HCT116 (cell line): ENCODE measurements around the gene ELAC1. TPM values are rescaled to one million over a fixed set of nuclear protein-coding genes. Genes with fewer than 3 reads are reported as not detected.

ENCODE experiments used
- ATAC-seq: fragments of 200-7000 bp; cut with Tn5 transposase; 2 replicates; pipeline ENCODE4 v1.9.1; 2020; ENCODE audit warnings: mild to moderate bottlenecking, moderate library complexity
- BruUV-seq: library from RNA; stranded (reverse); fragments of 400-500 nt; replicated peaks from 2 replicates; lab custom pipeline; 2021; lab: Mats Ljungman, UMichigan
- CTCF ChIA-PET: fragments of 300-600 bp; sonication (Branson Sonifier 250); formaldehyde crosslinking; loops from one replicate; lab custom pipeline; 2021; ENCODE audit warnings: antibody characterized with exemption; lab: Charles Lee
- POLR2A ChIA-PET: fragments of 300-600, 350-600 bp; sonication (Branson Sonifier 250); formaldehyde crosslinking; loops from one replicate; lab custom pipeline; 2021; ENCODE audit warnings: antibody characterized with exemption; lab: Charles Lee
- RAD21 ChIA-PET, 2 experiments: fragments of 300-600 bp; sonication (Branson Sonifier 250); formaldehyde crosslinking; loops; one replicate each; lab custom pipeline; 2023; ENCODE audit warnings: low total read pairs in 2 of 2; ENCODE audit not compliant: uncharacterized antibody in 2 of 2, unreplicated experiment in 2 of 2, low non-redundant PET in 1 of 2; lab: Charles Lee
- DNase-seq: peaks from one replicate; pipeline ENCODE4 v3.0.0-alpha.2; 2010; ENCODE audit warnings: low read depth, low spot score
- H2AFZ ChIP-seq: fragments of 200-600 bp; shearing (Covaris generic), sonication (generic); 2 replicates; pipeline ENCODE4 v1.6.1; 2017; ENCODE audit warnings: low read depth, mixed run types, mixed read lengths, antibody characterized with exemption, low read length; ENCODE audit not compliant: poor library complexity, severe bottlenecking
- H3K27ac ChIP-seq: 2 replicates; pipeline ENCODE4 v1.5.1; 2012; ENCODE audit warnings: low read depth, low read length
- H3K27me3 ChIP-seq: fragments of 200-600 bp; sonication (generic); 2 replicates; pipeline ENCODE4 v1.6.1; 2016; ENCODE audit warnings: mixed run types, low read length, mixed read lengths; ENCODE audit not compliant: insufficient read depth
- H3K36me3 ChIP-seq, 2 experiments: fragments of 200-500 bp in 1 of 2; fragments of 200-600 bp in 1 of 2; sonication (Bioruptor generic) in 1 of 2; sonication (generic) in 1 of 2; 2 replicates each; pipeline versions ENCODE4 v1.5.1 to v1.6.1; 2014 to 2016; ENCODE audit warnings: low read length in 2 of 2, inconsistent platforms in 1 of 2, mixed read lengths in 1 of 2, mixed run types in 1 of 2; ENCODE audit not compliant: insufficient read depth in 2 of 2, control insufficient read depth in 1 of 2
- H3K4me1 ChIP-seq, 2 experiments: fragments of 200-600 bp in 1 of 2; sonication (generic) in 1 of 2; 2 replicates each; pipeline versions ENCODE4 v1.5.1 to v1.6.1; 2012 to 2017; ENCODE audit warnings: low read length in 2 of 2, inconsistent platforms in 1 of 2, mild to moderate bottlenecking in 1 of 2, mixed read lengths in 1 of 2, mixed run types in 1 of 2, moderate library complexity in 1 of 2; ENCODE audit not compliant: insufficient read depth in 2 of 2, control insufficient read depth in 1 of 2
- H3K4me2 ChIP-seq: fragments of 200-600 bp; sonication (generic); 2 replicates; pipeline ENCODE4 v1.6.1; 2017; ENCODE audit warnings: mixed run types, low read length, mixed read lengths
- H3K4me3 ChIP-seq, 2 experiments: fragments of 200-600 bp in 1 of 2; sonication (generic) in 1 of 2; replicated peaks in 1 of 2; 2 replicates each; pipeline ENCODE4 v1.5.1; 2011 to 2016; ENCODE audit warnings: low read length in 2 of 2, control low read depth in 1 of 2, low read depth in 1 of 2, mild to moderate bottlenecking in 1 of 2, mixed read lengths in 1 of 2, mixed run types in 1 of 2
- H3K79me2 ChIP-seq: fragments of 200-600 bp; sonication (generic); 2 replicates; pipeline ENCODE4 v1.6.1; 2017; ENCODE audit warnings: mild to moderate bottlenecking, mixed run types, low read length, moderate library complexity, mixed read lengths; ENCODE audit not compliant: insufficient read depth
- H3K9ac ChIP-seq: fragments of 200-600 bp; sonication (generic); 2 replicates; pipeline ENCODE4 v1.6.1; 2016; ENCODE audit warnings: low read length, mixed read lengths
- H3K9me2 ChIP-seq: fragments of 200-600 bp; sonication (generic), shearing (Covaris generic); 2 replicates; pipeline ENCODE4 v1.6.1; 2017; ENCODE audit warnings: mixed run types, mild to moderate bottlenecking, moderate library complexity; ENCODE audit not compliant: insufficient read depth
- H3K9me3 ChIP-seq, 2 experiments: fragments of 200-500 bp in 1 of 2; fragments of 200-600 bp in 1 of 2; sonication (Bioruptor generic) in 1 of 2; sonication (generic) in 1 of 2; 2 replicates each; pipeline ENCODE4 v1.6.1; 2014 to 2017; ENCODE audit warnings: low read length in 2 of 2, mixed read lengths in 2 of 2, inconsistent platforms in 1 of 2, low read depth in 1 of 2, mild to moderate bottlenecking in 1 of 2, mixed run types in 1 of 2, moderate library complexity in 1 of 2; ENCODE audit not compliant: control insufficient read depth in 1 of 2, insufficient read depth in 1 of 2
- H4K20me1 ChIP-seq: fragments of 200-600 bp; sonication (generic), shearing (Covaris generic); 2 replicates; pipeline ENCODE4 v1.6.1; 2017; ENCODE audit warnings: mixed run types, mild to moderate bottlenecking, moderate library complexity; ENCODE audit not compliant: insufficient read depth
- CBX3 ChIP-seq: IDR thresholded peaks from 2 replicates; pipeline ENCODE4 v1.6.1; 2012; ENCODE audit warnings: low read depth
- CEBPB ChIP-seq: IDR thresholded peaks from 2 replicates; pipeline ENCODE4 v1.6.1; 2012; ENCODE audit warnings: low read depth
- CTCF ChIP-seq, 3 experiments: fragments of 200-600 bp in 1 of 3; sonication (generic) in 1 of 3; IDR thresholded peaks in 2 of 3; conservative IDR thresholded peaks in 1 of 3; 2 replicates each; pipeline ENCODE4 v1.5.1; 2012 to 2017; ENCODE audit warnings: low read depth in 2 of 3, low read length in 2 of 3, antibody characterized with exemption in 1 of 3, borderline replicate concordance in 1 of 3, control low read depth in 1 of 3, mild to moderate bottlenecking in 1 of 3, mixed read lengths in 1 of 3, mixed run types in 1 of 3, moderate library complexity in 1 of 3; ENCODE audit not compliant: insufficient read depth in 1 of 3
- EGR1 ChIP-seq: IDR thresholded peaks from 2 replicates; pipeline ENCODE4 v1.6.1; 2012; ENCODE audit warnings: low read depth
- ELF1 ChIP-seq: IDR thresholded peaks from 2 replicates; pipeline ENCODE4 v1.6.1; 2012; ENCODE audit warnings: low read depth, borderline replicate concordance
- EZH2 ChIP-seq: fragments of 200-600 bp; sonication (generic); IDR thresholded peaks from 2 replicates; pipeline ENCODE4 v1.6.1; 2017; ENCODE audit warnings: antibody characterized with exemption, mixed run types
- EZH2phosphoT487 ChIP-seq: fragments of 200-600 bp; IDR thresholded peaks from 2 replicates; pipeline ENCODE4 v1.6.1; 2018; ENCODE audit warnings: antibody characterized with exemption, borderline replicate concordance
- JUND ChIP-seq: IDR thresholded peaks from 2 replicates; pipeline ENCODE4 v1.6.1; 2012
- POLR2A ChIP-seq: IDR thresholded peaks from 2 replicates; pipeline ENCODE4 v1.7.0; 2011; ENCODE audit warnings: borderline replicate concordance; ENCODE audit not compliant: insufficient read depth, insufficient read length; ENCODE audit errors: extremely low read depth
- POLR2AphosphoS5 ChIP-seq: IDR thresholded peaks from 2 replicates; pipeline ENCODE4 v1.6.1; 2011; ENCODE audit warnings: mild to moderate bottlenecking, low read depth, low read length, moderate library complexity
- REST ChIP-seq: IDR thresholded peaks from 2 replicates; pipeline ENCODE4 v1.6.1; 2012; ENCODE audit warnings: low read depth
- SP1 ChIP-seq: IDR thresholded peaks from 2 replicates; pipeline ENCODE4 v1.6.1; 2012; ENCODE audit warnings: low read depth
- SRF ChIP-seq: IDR thresholded peaks from 2 replicates; pipeline ENCODE4 v1.6.1; 2012; ENCODE audit warnings: low read depth
- TCF7L2 ChIP-seq: IDR thresholded peaks from 2 replicates; pipeline ENCODE4 v1.7.0; 2011; ENCODE audit warnings: borderline replicate concordance, inconsistent platforms; ENCODE audit not compliant: insufficient read depth, insufficient read length; ENCODE audit errors: extremely low read depth
- YY1 ChIP-seq: IDR thresholded peaks from 2 replicates; pipeline ENCODE4 v1.6.1; 2011; ENCODE audit warnings: low read length, low read depth, moderate library complexity, mild to moderate bottlenecking; ENCODE audit not compliant: insufficient replicate concordance; ENCODE audit errors: extremely low read depth
- ZFX ChIP-seq: fragments of 450-650 bp; IDR thresholded peaks from 2 replicates; pipeline ENCODE4 v1.6.1; 2017
- ZNF274 ChIP-seq: fragments of 200-500 bp; sonication (Bioruptor generic); IDR thresholded peaks from 2 replicates; pipeline ENCODE4 v1.6.1; 2014; ENCODE audit warnings: mild to moderate bottlenecking, low read depth, low read length, inconsistent platforms
- intact Hi-C: fragments of 100-400 bp; cut with micrococcal nuclease; formaldehyde crosslinking; loops from 2 replicates; pipeline ENCODE4 v1.10.0; 2022
- total RNA-seq: library from RNA; stranded (reverse); gene quantifications from one replicate; pipeline ENCODE4 v1.2.1, GENCODE V29; 2021; ENCODE audit not compliant: unreplicated experiment
- TF ChIP-seq, protein P1 (sequence below): IDR thresholded peaks from 2 replicates; pipeline ENCODE4 v1.6.1; 2012
- TF ChIP-seq, protein P2 (sequence below): IDR thresholded peaks from 2 replicates; pipeline ENCODE4 v1.6.1; 2011; ENCODE audit warnings: mild to moderate bottlenecking, low read length, moderate library complexity; ENCODE audit not compliant: insufficient replicate concordance; ENCODE audit errors: extremely low read depth
- TF ChIP-seq, protein P3 (sequence below): IDR thresholded peaks from 2 replicates; pipeline ENCODE4 v1.6.1; 2012

The ELAC1 gene
- total RNA-seq, 1 experiment from 2014 or later: 8.6 TPM

DNA sequence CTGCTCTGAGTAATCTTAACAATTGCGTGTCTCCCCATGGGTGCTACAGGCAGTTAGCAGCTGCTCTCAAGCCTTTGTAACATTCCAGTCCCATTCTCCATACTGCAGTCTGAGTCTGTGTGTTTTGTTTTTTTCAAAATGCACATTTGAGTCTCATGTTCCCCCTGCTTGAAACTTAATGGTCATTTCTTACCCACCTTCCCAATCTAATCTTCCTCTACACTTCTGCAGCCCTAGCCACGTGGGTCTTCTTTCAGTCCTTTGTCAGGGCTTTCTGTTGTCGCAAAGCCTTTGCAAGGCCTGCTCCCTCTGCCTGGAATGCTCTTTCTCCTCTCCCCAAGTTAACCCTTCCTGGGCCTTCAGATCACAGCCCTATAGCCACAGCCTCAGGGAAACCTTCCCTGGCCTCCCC lies 24.5 kb downstream of the ELAC1 start:
- ChIA-PET POLR2A (no interaction called here), RAD21 (interaction anchor here in 1 of 2 experiments (0.7 kb wide), 1 partner anchor 398 kb away, joined by 3 read pairs; no protein-coding TSS in a partner anchor), CTCF (no interaction called here)
- no peaks in the 10 kb centered on the region for H3K9me3 ChIP-seq
- no TSS peak for BruUV-seq
- H2AFZ ChIP-seq: no peak overlapping the region
- no peaks in the 10 kb centered on the region for H4K20me1 ChIP-seq
- H3K4me3 ChIP-seq: no peak overlapping the region
- DNase-seq: no peak
- no peaks in the 10 kb centered on the region for H3K27me3 ChIP-seq
- no peak overlapping the region for H3K9ac ChIP-seq
- no peaks in the 10 kb centered on the region for H3K36me3 ChIP-seq
- no peak overlapping the region for H3K4me2 ChIP-seq
- no peaks in the 10 kb centered on the region for H3K9me2 ChIP-seq
- H3K79me2 ChIP-seq: no peaks in the 10 kb centered on the region
- no peaks in the 10 kb centered on the region for H3K4me1 ChIP-seq
- TF ChIP-seq TCF7L2 (no peak), SRF (no peak), ELF1 (no peak), ZFX (no peak), POLR2AphosphoS5 (no peak), EZH2phosphoT487 (no peak), ZNF274 (no peak), EZH2 (no peak), POLR2A (no peak), SP1 (no peak), CEBPB (no peak), JUND (no peak), REST (no peak), YY1 (no peak), EGR1 (no peak), CBX3 (no peak), CTCF (IDR thresholded peaks at IDR 0.05 in 2 of 3, conservative IDR thresholded peaks at IDR 0.05 in 1 of 3; ENCODE audit: borderline replicate concordance in 1 of 3, insufficient read depth in 1 of 3, low read depth in 2 of 3, low read length in 2 of 3) (no peak)
- TF ChIP-seq, protein P1, sequence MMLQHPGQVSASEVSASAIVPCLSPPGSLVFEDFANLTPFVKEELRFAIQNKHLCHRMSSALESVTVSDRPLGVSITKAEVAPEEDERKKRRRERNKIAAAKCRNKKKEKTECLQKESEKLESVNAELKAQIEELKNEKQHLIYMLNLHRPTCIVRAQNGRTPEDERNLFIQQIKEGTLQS: no peak
- TF ChIP-seq, protein P2, sequence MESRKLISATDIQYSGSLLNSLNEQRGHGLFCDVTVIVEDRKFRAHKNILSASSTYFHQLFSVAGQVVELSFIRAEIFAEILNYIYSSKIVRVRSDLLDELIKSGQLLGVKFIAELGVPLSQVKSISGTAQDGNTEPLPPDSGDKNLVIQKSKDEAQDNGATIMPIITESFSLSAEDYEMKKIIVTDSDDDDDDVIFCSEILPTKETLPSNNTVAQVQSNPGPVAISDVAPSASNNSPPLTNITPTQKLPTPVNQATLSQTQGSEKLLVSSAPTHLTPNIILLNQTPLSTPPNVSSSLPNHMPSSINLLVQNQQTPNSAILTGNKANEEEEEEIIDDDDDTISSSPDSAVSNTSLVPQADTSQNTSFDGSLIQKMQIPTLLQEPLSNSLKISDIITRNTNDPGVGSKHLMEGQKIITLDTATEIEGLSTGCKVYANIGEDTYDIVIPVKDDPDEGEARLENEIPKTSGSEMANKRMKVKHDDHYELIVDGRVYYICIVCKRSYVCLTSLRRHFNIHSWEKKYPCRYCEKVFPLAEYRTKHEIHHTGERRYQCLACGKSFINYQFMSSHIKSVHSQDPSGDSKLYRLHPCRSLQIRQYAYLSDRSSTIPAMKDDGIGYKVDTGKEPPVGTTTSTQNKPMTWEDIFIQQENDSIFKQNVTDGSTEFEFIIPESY: no peak
- TF ChIP-seq, protein P3, sequence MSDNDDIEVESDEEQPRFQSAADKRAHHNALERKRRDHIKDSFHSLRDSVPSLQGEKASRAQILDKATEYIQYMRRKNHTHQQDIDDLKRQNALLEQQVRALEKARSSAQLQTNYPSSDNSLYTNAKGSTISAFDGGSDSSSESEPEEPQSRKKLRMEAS: no peak
- ATAC-seq: no peak
- H3K27ac ChIP-seq: no peak overlapping the region
- intact Hi-C loops: no loop called here
